ENCODE results near the gene CYBA. TPM values are rescaled to one million over a fixed set of nuclear protein-coding genes. Genes with fewer than 3 reads are reported as not detected.
A peak's percentile ranks its signal among the peaks of the same experiment; 100 is the strongest.

The CYBA gene
- total and polyA plus RNA-seq, 9 of the 15 experiments (the other 6 are each of a cell fraction or from before 2014, with no cell fraction given): 0.34 to 683 (median 93.0) TPM

- TF ChIP-seq MBD2 (IDR thresholded peaks at IDR 0.05; ENCODE audit: borderline replicate concordance, low read depth): no peak
- no peak for TF ChIP-seq GATAD2B (IDR thresholded peaks at IDR 0.05; ENCODE audit: borderline replicate concordance)
These were observed 717 bp downstream of the CYBA start (continued) for GRCh38 chr16:88649924-88650748.

- FAIRE-seq: peak; percentile 61
- peak overlapping the region; percentile 84 for H3K4me3 ChIP-seq
- H3K9ac ChIP-seq (ENCODE audit: insufficient read depth in 1 of 2, low read depth in 2 of 2, low read length in 2 of 2): peak overlapping the region in 1 of 2 experiments; percentile 97; a peak in 3 of 4 replicates
- no peaks in the 10 kb centered on the region for H3K27me3 ChIP-seq (ENCODE audit: control insufficient read depth in 2 of 2, insufficient read depth in 2 of 2, low read length in 2 of 2)
- peaks cover 55% of the 10 kb centered on the region; the same call in 2 of the 3 replicates for H3K36me3 ChIP-seq (ENCODE audit: control insufficient read depth, insufficient read depth, low read length)
- H3K9me3 ChIP-seq (replicated peaks; ENCODE audit: control insufficient read depth, insufficient read depth, low read depth, low read length): no peaks in the 10 kb centered on the region
- H3K9me1 ChIP-seq (ENCODE audit: control insufficient read depth, insufficient read depth, low read length): no peaks in the 10 kb centered on the region
- no peak overlapping the region; the same call in 2 of the 3 replicates for H3K27ac ChIP-seq (ENCODE audit: extremely low read depth, low read depth, low read length)
- ChIA-PET CTCF (ENCODE audit: low intra/inter-chr PET ratio) (no interaction called here), POLR2A (interaction anchor here (0.6 to 2.7 kb wide), 6 partner anchors 10 to 119 kb away, joined by 3 to 13 read pairs (median 4); partner anchors contain the start of gene MVD)
- TF ChIP-seq ZNF449 (CRISPR knock-in tag; IDR thresholded peaks at IDR 0.05) (no peak), NFIC (IDR thresholded peaks at IDR 0.05) (peak; percentile 78), ERF (CRISPR knock-in tag; IDR thresholded peaks at IDR 0.05) (no peak), GTF2A2 (tag; IDR thresholded peaks at IDR 0.05) (no peak), MXD1 (CRISPR knock-in tag; IDR thresholded peaks at IDR 0.05; ENCODE audit: borderline replicate concordance, poor library complexity, severe bottlenecking) (no peak), MCM2 (IDR thresholded peaks at IDR 0.05; ENCODE audit: low read depth) (no peak), CBX1 (IDR thresholded peaks at IDR 0.05; ENCODE audit: low read depth) (no peak), ZNF239 (CRISPR knock-in tag; IDR thresholded peaks at IDR 0.05) (no peak), NFIX (CRISPR knock-in tag; IDR thresholded peaks at IDR 0.05; ENCODE audit: low read depth) (peak; percentile 33; the same call in 1 of the 2 replicates), TEAD4 (IDR thresholded peaks at IDR 0.05; ENCODE audit: low read length) (no peak), TEAD4 (CRISPR knock-in tag; IDR thresholded peaks at IDR 0.05; ENCODE audit: borderline replicate concordance) (0 out of 2 replicates have a peak, but pooled peaks have one; percentile 46), NR2C1 (IDR thresholded peaks at IDR 0.05) (no peak), NR2C1 (tag; IDR thresholded peaks at IDR 0.05) (no peak)
- peaks cover 33% of the 10 kb centered on the region for H3K79me2 ChIP-seq (ENCODE audit: control insufficient read depth, insufficient read depth, low read length)
- no peak overlapping the region for H2AFZ ChIP-seq (ENCODE audit: low read depth, low read length)
- peak overlapping the region; percentile 92; the same call in 1 of the 2 replicates for H3K4me2 ChIP-seq (ENCODE audit: insufficient read depth, low read length)
- intact Hi-C loops (cut with micrococcal nuclease) (no loop called here), in situ Hi-C loops (cut with MboI) (no loop called here)
- no peak for DNase-seq (ENCODE audit: extremely low read depth in 1 of 4, low spot score in 3 of 4)
- ATAC-seq: no peak
- H4K20me1 ChIP-seq (replicated peaks; ENCODE audit: control insufficient read depth, insufficient read depth, low read length): peaks cover 3% of the 10 kb centered on the region; the same call in 1 of the 2 replicates
- H3K4me1 ChIP-seq (replicated peaks in 1 of 2; ENCODE audit: control insufficient read depth in 2 of 2, insufficient read depth in 2 of 2, low read length in 2 of 2): peaks cover 11 to 88% of the 10 kb centered on the region in 2 experiments; a peak in 4 of 5 replicates
- BruUV-seq (replicated peaks): no TSS peak
- 84% methylated on average over 19 of the region's 20 CpGs for WGBS (ENCODE audit: insufficient coverage, low coverage, missing lambda C conversion rate)
These were observed 1.5 kb downstream of the CYBA start for GRCh38 chr16:88649195-88649923.
